Uterus (tissue), 4 donors: ENCODE measurements around the gene RASSF3. TPM values are rescaled to one million over a fixed set of nuclear protein-coding genes. Genes with fewer than 3 reads are reported as not detected.

Experiments used
- DNase-seq, 2 donors: peaks; one replicate each; pipeline ENCODE4 v3.0.0-alpha.2; 2019 to 2020
- H3K27ac ChIP-seq, 2 donors: fragments of 200-600 bp; sonication (generic); 1 replicate in 1 of 2; 2 replicates in 1 of 2; pipeline ENCODE4 v1.5.1; 2016 to 2018
- H3K27me3 ChIP-seq, 2 donors: fragments of 200-600 bp; sonication (generic); one replicate each; pipeline ENCODE4 v1.5.1; 2018 to 2019; ENCODE audit warnings: control low read depth in 1 of 2
- H3K36me3 ChIP-seq, 2 donors: fragments of 200-600 bp; sonication (generic); one replicate each; pipeline ENCODE4 v1.5.1; 2019; ENCODE audit warnings: control low read depth in 1 of 2
- H3K4me1 ChIP-seq, 2 donors: fragments of 200-600 bp; sonication (generic); one replicate each; pipeline ENCODE4 v1.5.1; 2018 to 2019; ENCODE audit warnings: control low read depth in 1 of 2
- H3K4me3 ChIP-seq, 2 donors: fragments of 200-600 bp; sonication (generic); 1 replicate in 1 of 2; 2 replicates in 1 of 2; pipeline ENCODE4 v1.5.1; 2018 to 2019; ENCODE audit warnings: mild to moderate bottlenecking in 1 of 2
- H3K9me3 ChIP-seq, 2 donors: fragments of 200-600 bp; sonication (generic); one replicate each; pipeline ENCODE4 v1.5.1; 2019; ENCODE audit warnings: control low read depth in 1 of 2
- CTCF ChIP-seq, 4 experiments: fragments of 200-600 bp in 2 of 4; fragments of 450-650 bp in 2 of 4; sonication (generic) in 2 of 4; IDR thresholded peaks; one replicate each; pipeline ENCODE4 v1.5.1; 2016 to 2019; ENCODE audit warnings: antibody characterized with exemption in 4 of 4, mild to moderate bottlenecking in 2 of 4, moderate library complexity in 1 of 4
- POLR2A ChIP-seq, 2 donors: fragments of 450-650 bp; IDR thresholded peaks; one replicate each; pipeline ENCODE4 v1.6.1; 2016; ENCODE audit warnings: antibody characterized with exemption in 2 of 2, mild to moderate bottlenecking in 1 of 2, moderate library complexity in 1 of 2
- intact Hi-C: fragments of 100-400 bp; cut with DNase I; formaldehyde crosslinking; loops from one replicate; pipeline ENCODE4 v1.15.1; 2023; ENCODE audit warnings: low total_unique reads
- total RNA-seq, 4 donors: library from RNA; depleted of rRNA in 3 of 4; stranded (reverse); fragments of >200 nt in 3 of 4; gene quantifications; one replicate each; pipeline versions ENCODE4 v1.1.0 to v1.2.4, GENCODE V29; 2014 to 2023
- donor health status: DM: yes; HTN: yes; CAD: no.

The RASSF3 gene
- total RNA-seq, 4 donors from 2014 or later = 17.7 to 64.7 (median 29.2) TPM

DNA sequence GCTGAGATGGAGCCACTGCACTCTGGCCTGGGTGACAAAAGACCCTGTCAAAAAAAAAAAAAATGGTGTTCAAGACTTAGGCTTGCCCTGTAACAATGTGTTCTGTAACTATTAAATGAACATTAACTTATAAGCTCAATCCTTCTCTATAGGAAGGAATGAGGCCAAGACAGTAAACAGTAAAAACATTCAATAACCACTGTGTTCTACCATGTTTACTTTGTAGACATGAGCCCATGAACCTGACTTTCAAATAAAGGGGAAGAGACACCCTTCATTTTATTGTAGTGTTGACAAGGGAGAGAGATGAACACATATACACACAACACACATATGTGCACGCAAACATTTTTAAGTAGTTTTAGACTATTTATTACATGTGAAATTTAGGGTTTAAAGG lies 20.1 kb upstream of the RASSF3 start:
- Histone ChIP-seq H3K27me3 (no peaks in the 10 kb centered on the region), H3K4me3 (no peak overlapping the region)
- intact Hi-C loops = no loop called here

GRCh38 chr12:64595863-64596793 lies 14.2 kb upstream of the RASSF3 start:
- no peaks in the 10 kb centered on the region for H3K36me3 ChIP-seq
- no peak overlapping the region for H3K27ac ChIP-seq
- DNase-seq = no peak
- no peaks in the 10 kb centered on the region for H3K9me3 ChIP-seq
- intact Hi-C loops = no loop called here
- TF ChIP-seq POLR2A (IDR thresholded peaks at IDR 0.05) (no peak), CTCF (IDR thresholded peaks at IDR 0.05) (no peak)
- H3K4me1 ChIP-seq = no peaks in the 10 kb centered on the region
- H3K4me3 ChIP-seq = no peak overlapping the region
- no peaks in the 10 kb centered on the region for H3K27me3 ChIP-seq

More for the DNA sequence above, 20.1 kb upstream of the RASSF3 start:
- no peaks in the 10 kb centered on the region for H3K4me1 ChIP-seq
- DNase-seq = no peak
- TF ChIP-seq POLR2A (IDR thresholded peaks at IDR 0.05) (no peak), CTCF (IDR thresholded peaks at IDR 0.05) (no peak)
- no peaks in the 10 kb centered on the region for H3K9me3 ChIP-seq
- H3K36me3 ChIP-seq = no peaks in the 10 kb centered on the region
- H3K27ac ChIP-seq = no peak overlapping the region

DNA sequence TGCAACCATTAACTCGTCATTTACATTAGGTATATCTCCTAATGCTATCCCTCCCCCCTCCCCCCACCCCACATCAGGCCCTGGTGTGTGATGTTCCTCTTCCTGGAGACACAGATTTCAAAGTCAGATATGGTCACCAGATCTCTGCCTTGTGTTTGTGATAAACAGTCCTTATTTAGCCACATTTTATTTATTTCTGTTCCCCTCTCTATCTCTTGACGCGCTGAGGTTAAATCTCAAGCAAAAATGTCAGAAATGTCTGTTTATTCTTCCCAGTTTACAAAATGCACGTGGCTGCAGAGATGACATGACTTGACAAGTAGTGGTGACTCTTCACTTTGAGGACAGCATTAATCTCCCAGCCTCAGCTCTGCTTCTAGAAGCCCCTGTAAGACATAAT lies 11.5 kb upstream of the RASSF3 start:
- H3K27ac ChIP-seq = no peak overlapping the region
- no peaks in the 10 kb centered on the region for H3K9me3 ChIP-seq
- no peaks in the 10 kb centered on the region for H3K36me3 ChIP-seq
- no peaks in the 10 kb centered on the region for H3K27me3 ChIP-seq
- no peak for DNase-seq
- TF ChIP-seq CTCF (IDR thresholded peaks at IDR 0.05) = no peak
- TF ChIP-seq POLR2A (IDR thresholded peaks at IDR 0.05) = no peak
- intact Hi-C loops = no loop called here
- H3K4me1 ChIP-seq = no peaks in the 10 kb centered on the region
- H3K4me3 ChIP-seq = no peak overlapping the region

- no peak for DNase-seq
- no peaks in the 10 kb centered on the region for H3K4me1 ChIP-seq
- intact Hi-C loops = loop anchor here (10.0 kb wide), 1 partner anchor 95 kb away; no protein-coding TSS in a partner anchor
- no peak overlapping the region for H3K4me3 ChIP-seq
- no peaks in the 10 kb centered on the region for H3K36me3 ChIP-seq
- no peaks in the 10 kb centered on the region for H3K9me3 ChIP-seq
- no peak for TF ChIP-seq CTCF (IDR thresholded peaks at IDR 0.05)
- no peak for TF ChIP-seq POLR2A (IDR thresholded peaks at IDR 0.05)
- H3K27ac ChIP-seq = no peak overlapping the region
- no peaks in the 10 kb centered on the region for H3K27me3 ChIP-seq
Measured at GRCh38 chr12:64600164-64600561, 10.1 kb upstream of the RASSF3 start.

GRCh38 chr12:64603183-64603841 lies 7.0 kb upstream of the RASSF3 start:
- TF ChIP-seq CTCF (IDR thresholded peaks at IDR 0.05) (no peak), POLR2A (IDR thresholded peaks at IDR 0.05) (no peak)
- Histone ChIP-seq H3K27me3 (no peaks in the 10 kb centered on the region), H3K4me1 (no peaks in the 10 kb centered on the region), H3K4me3 (no peak overlapping the region), H3K27ac (no peak overlapping the region), H3K9me3 (no peaks in the 10 kb centered on the region), H3K36me3 (no peaks in the 10 kb centered on the region)
- intact Hi-C loops = loop anchor here (10.0 kb wide), 1 partner anchor 91 kb away; no protein-coding TSS in a partner anchor
- no peak for DNase-seq
